H1 (cell line): ENCODE data around the gene UBN1.

Experiments used
- CHD2 ChIP-seq: IDR thresholded peaks from 2 replicates; pipeline ENCODE4 v1.6.1; 2012; ENCODE audit warnings: low read length, improper control_type of control experiment
- POLR2AphosphoS5 ChIP-seq: IDR thresholded peaks from 2 replicates; pipeline ENCODE4 v1.6.1; 2011; ENCODE audit warnings: low read depth, low read length
- RAD21 ChIP-seq, 2 experiments: IDR thresholded peaks in 1 of 2; conservative IDR thresholded peaks in 1 of 2; 2 replicates each; pipeline ENCODE4 v1.6.1; 2011; ENCODE audit warnings: low read depth in 2 of 2, low read length in 2 of 2, improper control_type of control experiment in 1 of 2, inconsistent platforms in 1 of 2, mild to moderate bottlenecking in 1 of 2, moderate library complexity in 1 of 2
- ZNF274 ChIP-seq: IDR thresholded peaks from 2 replicates; pipeline ENCODE4 v1.7.0; 2012; ENCODE audit warnings: low read length, borderline replicate concordance; ENCODE audit errors: extremely low read depth
- TF ChIP-seq, protein P1 (sequence below), 3 experiments: IDR thresholded peaks; 1 replicate in 2 of 3; 2 replicates in 1 of 3; pipeline versions ENCODE4 v1.5.1 to v1.6.1; 2011; ENCODE audit warnings: low read length in 3 of 3, mild to moderate bottlenecking in 3 of 3, inconsistent platforms in 2 of 3, low read depth in 1 of 3, moderate library complexity in 1 of 3; ENCODE audit not compliant: insufficient read depth in 1 of 3; ENCODE audit errors: control extremely low read depth in 1 of 3
- TF ChIP-seq, protein P2 (sequence below): IDR thresholded peaks from 2 replicates; pipeline ENCODE4 v1.6.1; 2012; ENCODE audit warnings: low read length, inconsistent platforms

DNA sequence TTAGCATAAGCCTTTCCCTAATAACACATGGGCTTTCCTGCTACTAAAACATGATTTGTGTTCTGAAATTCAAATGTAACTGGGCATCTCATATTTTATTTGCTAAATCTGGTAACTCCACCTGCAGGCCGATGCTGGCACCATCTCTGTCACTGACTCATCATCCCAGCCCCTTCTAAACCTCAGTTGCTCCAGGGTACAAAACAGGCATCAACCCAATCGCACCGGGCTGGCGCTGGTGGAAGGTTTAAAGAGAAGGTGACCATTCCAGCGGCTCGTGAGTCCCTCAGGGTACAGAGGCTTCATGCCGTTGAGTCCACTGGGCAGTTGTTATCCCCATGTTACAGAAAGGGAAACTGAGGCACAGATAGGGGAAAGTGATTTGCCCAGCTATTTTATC lies 62.5 kb downstream of the UBN1 start:
- no peak for TF ChIP-seq RAD21 (IDR thresholded peaks at IDR 0.05 in 1 of 2, conservative IDR thresholded peaks at IDR 0.05 in 1 of 2; ENCODE audit: low read depth in 2 of 2, low read length in 2 of 2)
- TF ChIP-seq, protein P1, sequence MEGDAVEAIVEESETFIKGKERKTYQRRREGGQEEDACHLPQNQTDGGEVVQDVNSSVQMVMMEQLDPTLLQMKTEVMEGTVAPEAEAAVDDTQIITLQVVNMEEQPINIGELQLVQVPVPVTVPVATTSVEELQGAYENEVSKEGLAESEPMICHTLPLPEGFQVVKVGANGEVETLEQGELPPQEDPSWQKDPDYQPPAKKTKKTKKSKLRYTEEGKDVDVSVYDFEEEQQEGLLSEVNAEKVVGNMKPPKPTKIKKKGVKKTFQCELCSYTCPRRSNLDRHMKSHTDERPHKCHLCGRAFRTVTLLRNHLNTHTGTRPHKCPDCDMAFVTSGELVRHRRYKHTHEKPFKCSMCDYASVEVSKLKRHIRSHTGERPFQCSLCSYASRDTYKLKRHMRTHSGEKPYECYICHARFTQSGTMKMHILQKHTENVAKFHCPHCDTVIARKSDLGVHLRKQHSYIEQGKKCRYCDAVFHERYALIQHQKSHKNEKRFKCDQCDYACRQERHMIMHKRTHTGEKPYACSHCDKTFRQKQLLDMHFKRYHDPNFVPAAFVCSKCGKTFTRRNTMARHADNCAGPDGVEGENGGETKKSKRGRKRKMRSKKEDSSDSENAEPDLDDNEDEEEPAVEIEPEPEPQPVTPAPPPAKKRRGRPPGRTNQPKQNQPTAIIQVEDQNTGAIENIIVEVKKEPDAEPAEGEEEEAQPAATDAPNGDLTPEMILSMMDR (IDR thresholded peaks at IDR 0.05; ENCODE audit: control extremely low read depth in 1 of 3, insufficient read depth in 1 of 3, low read depth in 1 of 3, low read length in 3 of 3): peak in 1 of 3 experiments; percentile 16; a peak in 1 of 4 replicates
- TF ChIP-seq, protein P2, sequence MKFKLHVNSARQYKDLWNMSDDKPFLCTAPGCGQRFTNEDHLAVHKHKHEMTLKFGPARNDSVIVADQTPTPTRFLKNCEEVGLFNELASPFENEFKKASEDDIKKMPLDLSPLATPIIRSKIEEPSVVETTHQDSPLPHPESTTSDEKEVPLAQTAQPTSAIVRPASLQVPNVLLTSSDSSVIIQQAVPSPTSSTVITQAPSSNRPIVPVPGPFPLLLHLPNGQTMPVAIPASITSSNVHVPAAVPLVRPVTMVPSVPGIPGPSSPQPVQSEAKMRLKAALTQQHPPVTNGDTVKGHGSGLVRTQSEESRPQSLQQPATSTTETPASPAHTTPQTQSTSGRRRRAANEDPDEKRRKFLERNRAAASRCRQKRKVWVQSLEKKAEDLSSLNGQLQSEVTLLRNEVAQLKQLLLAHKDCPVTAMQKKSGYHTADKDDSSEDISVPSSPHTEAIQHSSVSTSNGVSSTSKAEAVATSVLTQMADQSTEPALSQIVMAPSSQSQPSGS: no peak
- no peak for TF ChIP-seq CHD2
- no peak for TF ChIP-seq ZNF274
- no peak for TF ChIP-seq POLR2AphosphoS5
